Esophagus muscularis mucosa (tissue), 3 donors: ENCODE measurements around the gene PMVK.

Experiments used
- EP300 ChIP-seq: sonication (generic); formaldehyde crosslinking; IDR thresholded peaks from one replicate; pipeline ENCODE4 v1.6.1; 2017; ENCODE audit warnings: antibody characterized with exemption
- POLR2A ChIP-seq: fragments of 450-650 bp; IDR thresholded peaks from one replicate; pipeline ENCODE4 v1.6.1; 2017; ENCODE audit warnings: antibody characterized with exemption, moderate library complexity, mild to moderate bottlenecking, low read depth
- POLR2AphosphoS5 ChIP-seq, 2 donors: sonication (generic); formaldehyde crosslinking; IDR thresholded peaks; one replicate each; pipeline ENCODE4 v1.6.1; 2017; ENCODE audit warnings: antibody characterized with exemption in 2 of 2

DNA sequence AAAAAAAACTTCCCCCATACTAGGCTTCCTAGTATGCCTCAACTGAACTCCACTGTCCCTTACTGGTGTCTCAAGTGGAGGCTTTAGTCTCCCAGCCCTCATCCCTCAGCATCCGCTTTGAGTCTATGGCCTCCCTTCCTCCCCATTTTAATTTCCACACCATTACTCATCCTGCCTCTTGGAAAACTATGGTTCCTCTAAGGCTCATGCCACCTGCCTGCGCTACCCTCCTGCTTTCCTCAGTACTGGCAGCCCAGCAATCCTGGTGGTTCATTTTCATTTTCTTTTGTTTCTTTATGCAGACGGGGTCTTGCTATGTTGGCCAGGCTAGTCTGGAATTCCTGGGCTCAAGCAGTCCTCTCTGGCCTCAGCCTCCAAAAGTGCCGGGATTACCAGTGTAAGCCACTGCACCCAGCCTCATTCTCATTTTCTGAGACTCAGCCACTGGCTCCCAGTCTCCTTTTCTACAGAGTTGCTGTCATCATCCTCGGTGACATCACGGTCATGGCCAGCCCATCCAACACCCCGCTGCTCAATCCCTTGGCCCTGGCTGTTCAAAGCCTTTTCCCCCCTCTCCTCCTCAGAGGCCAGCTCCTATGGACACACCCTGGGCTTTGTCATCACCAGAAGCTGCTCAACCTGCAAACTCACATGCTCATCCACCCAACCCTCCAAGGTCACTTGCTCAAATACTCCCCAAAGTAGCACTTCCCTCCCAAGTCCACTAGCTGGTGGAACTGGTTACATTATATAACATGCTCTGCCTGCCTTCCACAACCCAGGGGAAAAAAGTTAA lies 2.3 kb upstream of the PMVK start:
- TF ChIP-seq POLR2A: no peak
- TF ChIP-seq EP300: no peak
- TF ChIP-seq POLR2AphosphoS5 (IDR thresholded peaks at IDR 0.05): no peak
